GM18909 (cell line): ENCODE measurements around the gene DOCK10.
A peak's percentile ranks its signal among the peaks of the same experiment; 100 is the strongest.
"Not testable (repeated sequence)": the region's sequence is repeated elsewhere in the genome, so short reads cannot be mapped to it uniquely, and the experiment has no call there.

Experiments used
- ATAC-seq: cut with Tn5 transposase; IDR thresholded peaks from one replicate; pipeline ENCODE4 v1.9.1; 2021; ENCODE audit warnings: mild to moderate bottlenecking; ENCODE audit not compliant: unreplicated experiment, poor library complexity

Gene DOCK10

DNA sequence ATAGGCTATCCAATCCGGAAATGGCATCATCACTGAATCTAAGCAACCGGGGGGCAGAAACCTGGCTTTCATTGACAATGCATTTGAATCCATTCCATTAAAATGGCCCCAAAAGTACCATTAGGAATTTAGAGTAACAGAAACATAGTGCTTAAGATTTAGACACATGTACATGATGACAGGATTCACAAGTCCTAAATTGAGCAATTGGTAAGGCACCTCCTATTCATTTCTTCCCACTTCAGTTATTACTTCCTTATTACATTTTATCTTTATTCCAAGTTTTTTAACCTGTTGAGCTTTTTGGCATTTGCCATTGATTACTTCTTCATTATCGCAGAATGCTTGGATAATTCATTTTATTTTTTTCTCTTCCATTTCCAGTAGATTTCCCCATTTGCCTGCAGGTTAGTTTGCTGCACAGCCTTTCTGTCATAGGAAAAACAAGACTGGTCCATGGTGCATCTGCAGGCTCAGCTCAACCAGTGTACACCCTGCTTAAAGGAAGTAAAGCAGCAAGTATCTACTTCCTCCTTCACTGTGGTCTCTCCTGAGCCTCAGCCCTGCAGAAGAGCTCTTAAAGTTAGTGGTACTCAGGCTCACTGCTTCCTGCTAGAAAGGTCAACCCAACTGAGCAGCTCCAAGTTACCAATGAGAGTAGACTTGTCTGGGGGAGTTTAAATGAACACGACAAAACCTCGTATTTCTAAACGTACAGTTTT is 89.2 kb downstream of the DOCK10 start:
- peak; percentile 70 for ATAC-seq

DNA sequence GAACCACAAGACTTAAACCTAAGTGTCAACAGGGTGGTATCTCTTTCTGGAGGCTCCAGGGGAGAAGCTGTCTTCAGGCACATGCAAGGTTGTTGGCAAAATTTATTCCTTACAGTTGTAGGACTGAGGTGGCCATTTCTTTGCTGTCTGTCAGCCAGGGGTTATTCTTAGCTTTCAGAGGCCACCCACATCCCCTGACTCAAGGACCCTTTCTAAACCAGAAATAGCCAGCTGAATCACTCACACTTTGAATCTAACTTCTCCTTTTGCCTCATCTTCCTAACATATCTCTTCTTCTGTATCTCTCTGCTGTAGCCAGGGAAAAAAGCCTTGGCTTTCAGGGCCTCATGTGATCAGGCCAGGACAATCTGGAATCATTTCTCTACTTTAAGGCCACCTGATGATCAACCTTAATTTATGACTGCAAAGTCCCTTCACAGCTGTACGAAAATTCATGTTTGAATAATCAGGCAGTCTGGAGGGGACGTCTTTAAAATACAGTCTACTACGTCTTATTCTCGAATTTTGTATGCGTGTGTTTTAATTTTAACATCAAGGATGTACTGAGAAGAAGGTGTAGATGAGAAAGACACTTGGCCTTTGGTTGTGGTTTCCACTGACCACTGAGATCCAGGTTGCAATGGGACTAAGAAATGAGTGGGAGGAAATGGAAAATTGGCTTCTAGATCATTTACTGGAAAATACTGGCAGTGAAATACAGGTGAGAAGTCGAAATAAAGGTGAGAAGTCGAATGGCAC is 90.4 kb downstream of the DOCK10 start:
- peak; percentile 22 for ATAC-seq

DNA sequence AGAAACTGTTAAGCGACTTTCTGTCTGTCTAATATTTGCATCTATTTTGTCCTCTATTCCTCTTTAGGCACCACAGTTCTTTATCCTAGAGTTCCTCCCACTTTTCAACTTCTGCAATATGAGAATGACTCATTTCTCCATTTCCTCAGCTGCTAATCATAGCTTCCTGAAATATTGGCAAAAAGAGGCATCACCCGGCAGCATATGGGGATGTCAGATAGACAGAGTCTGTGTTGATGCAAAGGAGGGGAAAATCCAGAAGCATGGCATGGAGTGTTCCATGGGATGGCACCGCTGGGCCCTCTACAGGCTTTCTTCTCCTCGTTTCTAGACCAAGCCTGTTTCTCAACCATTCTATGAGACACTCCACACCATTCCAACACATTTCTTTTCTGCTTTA is 93.4 kb downstream of the DOCK10 start:
- no peak for ATAC-seq

DNA sequence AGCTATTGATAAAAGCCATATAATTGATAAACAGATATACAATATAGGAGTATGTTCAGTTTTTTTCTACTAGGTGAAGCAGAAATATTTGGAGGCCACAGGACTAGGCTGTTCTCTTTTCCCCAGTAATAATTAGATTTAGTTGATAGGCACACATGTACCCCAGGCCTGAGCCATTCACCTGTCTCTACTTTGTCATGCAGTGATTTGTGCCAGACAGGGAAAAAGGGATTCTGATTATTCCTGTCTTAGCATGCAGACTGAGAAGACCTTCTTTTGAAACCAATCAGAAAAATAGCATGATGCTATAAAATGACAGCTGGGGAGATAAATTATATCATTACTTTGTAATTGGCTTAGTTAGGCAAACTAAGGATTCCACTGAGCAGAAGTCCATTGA is 94.3 kb downstream of the DOCK10 start:
- no peak for ATAC-seq

DNA sequence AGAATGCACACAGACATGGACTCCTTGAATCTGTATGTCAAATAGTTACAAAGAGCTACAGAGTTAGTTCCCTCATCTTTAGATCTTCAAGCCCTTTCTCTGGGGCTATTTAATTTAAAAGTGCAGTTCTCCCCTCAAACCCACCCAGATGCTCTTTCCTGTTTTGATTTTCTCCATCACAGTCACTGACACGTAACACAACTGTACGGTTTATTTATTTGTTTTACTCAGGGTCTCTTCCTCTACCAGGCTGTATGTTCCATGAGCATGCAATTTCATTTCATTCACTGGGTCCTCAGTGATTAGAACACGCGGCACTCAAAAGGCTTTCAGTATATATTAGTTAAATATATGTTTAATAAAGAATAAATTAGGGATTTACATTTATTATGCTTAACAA is 94.7 kb downstream of the DOCK10 start:
- ATAC-seq = no peak

DNA sequence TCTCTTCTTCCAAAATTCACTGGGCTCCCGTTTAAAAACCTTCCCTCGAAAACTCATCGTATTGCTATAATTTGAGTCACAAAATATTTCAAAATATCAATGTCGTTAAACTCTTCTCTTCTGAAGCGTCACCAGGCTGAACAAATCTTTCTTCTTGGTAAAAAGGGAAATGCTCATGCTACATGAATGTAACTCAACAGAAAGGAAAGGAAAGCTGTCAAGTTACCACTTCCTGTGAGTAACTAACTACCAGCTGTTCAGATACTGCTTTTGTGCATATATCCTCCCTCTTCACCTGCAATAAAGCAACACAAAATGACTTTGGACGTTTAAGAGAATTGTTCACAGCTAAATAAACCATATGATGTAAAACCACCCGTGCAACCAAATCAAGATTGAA is 95.4 kb downstream of the DOCK10 start:
- peak; percentile 86 for ATAC-seq

DNA sequence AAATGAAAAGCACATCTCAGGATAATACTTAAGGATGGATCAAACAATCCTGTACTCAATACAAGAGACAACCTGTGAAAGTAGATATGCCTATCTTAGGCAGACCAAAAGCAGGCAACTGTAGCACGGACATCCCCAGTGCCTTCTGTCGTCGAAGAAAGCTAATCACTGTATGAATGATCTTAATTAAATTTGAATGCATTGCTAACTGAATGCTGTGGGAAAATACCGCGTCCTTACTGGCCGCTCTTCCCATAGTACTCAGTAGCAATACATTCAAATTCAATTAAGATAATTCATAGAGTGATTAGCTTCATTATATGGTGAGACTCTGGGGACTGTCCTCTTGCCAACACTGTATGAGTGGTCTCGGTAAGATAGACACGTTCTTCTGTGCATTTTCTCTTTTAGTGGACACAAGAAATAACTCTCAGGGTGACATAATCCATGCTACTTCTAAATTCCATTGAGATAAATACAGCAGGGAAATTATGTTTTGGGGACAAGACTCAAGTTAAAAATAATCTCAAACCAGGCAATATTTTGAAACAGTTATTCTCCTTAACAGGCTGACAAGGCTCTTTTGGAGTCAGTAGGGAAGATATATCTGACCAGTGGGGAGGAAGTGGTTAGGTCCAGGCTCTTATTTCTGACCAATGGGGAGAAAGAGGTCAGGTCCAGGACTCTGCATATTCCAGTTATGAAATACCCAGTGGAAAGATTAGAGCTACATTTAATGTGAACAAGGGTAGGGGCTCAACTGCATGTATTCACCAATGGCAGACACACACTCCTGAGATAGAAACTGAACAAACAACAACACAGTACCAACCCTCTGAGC is 97.3 kb downstream of the DOCK10 start:
- ATAC-seq = peak; percentile 26

DNA sequence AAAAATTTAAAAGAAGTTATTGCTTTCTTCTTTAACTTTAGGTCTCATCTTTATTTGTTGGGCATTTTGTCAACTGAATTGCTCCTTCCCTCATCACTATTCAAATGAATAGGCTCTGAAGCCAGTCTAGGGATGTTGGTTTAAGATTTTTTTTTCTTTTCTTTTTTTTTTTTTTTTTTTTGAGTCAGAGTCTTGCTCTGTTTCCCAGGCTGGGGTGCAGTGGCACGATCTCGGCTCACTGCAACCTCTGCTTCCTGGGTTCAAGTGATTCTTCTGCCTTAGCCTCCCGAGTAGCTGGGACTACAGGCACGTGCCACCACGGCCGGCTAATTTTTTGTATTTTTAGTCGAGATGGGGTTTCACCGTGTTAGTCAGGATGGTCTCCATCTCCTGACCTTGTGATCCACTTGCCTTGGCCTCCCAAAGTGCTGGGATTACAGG is 98.6 kb downstream of the DOCK10 start:
- ATAC-seq = not testable (repeated sequence)

GRCh38 chr2:224941960-224942359 is 100.3 kb downstream of the DOCK10 start:
- no peak for ATAC-seq

DNA sequence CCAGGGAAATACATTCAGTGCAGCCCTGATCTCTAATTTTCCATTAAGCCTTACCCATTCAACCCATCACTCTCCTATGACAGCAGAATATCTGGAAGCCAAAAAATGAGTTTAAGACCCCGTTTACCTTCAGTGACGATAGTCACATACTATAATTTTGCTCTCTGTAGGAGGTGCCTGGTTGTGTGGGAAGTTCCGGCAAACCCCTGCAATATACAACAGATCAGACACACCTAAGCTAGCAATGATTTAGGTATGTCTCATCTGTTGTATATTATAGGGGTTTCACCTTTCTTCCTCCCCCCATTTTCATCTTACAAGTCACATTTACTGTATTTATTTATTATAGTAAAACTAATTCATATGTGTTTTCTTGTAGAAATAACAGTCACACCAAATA is 101.7 kb downstream of the DOCK10 start:
- ATAC-seq = no peak

DNA sequence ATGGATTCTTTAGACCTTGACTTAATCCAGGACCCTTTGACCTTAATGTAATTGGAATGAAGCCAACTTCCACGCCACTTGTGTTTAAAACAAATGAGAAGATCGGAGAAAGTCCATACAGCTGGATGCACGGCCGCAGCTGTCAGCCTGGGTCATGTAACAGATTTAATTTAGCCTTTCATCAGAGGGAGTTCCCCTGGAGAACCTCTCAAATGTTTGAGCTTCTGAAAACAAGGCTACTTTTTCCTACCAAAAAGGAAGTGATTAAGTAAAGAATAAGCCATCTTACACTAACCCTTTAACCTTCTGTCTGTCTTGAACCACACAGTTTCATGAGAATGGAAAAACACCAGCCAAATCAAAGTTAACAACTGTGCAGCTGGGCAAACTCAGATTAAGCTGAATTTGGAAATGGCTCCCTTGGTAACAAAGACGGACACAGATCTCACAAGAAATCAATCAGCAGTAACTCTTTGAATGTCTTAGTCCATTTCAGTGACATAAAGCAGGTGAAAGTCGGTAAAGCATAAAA is 103.6 kb downstream of the DOCK10 start:
- ATAC-seq = peak; percentile 53

DNA sequence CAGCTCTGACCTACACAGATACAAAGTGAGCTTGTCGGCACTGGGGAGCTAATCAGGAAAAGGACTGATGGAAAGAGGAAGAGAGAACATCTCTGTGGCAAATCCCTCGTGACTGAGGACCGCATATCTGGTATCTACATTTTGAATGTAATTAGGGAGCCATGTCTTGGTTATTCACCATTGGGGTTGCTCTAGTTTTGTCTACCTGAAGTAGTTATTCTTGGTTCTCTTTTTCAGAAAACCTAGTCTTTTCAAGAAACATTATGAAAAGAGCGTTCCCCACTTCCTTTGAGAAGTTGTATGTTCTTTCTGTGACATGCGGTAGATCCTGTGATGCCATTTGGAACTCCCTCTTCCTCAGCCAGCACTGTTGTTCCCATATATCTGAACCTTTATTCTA is 104.4 kb downstream of the DOCK10 start:
- ATAC-seq = peak; percentile 90

DNA sequence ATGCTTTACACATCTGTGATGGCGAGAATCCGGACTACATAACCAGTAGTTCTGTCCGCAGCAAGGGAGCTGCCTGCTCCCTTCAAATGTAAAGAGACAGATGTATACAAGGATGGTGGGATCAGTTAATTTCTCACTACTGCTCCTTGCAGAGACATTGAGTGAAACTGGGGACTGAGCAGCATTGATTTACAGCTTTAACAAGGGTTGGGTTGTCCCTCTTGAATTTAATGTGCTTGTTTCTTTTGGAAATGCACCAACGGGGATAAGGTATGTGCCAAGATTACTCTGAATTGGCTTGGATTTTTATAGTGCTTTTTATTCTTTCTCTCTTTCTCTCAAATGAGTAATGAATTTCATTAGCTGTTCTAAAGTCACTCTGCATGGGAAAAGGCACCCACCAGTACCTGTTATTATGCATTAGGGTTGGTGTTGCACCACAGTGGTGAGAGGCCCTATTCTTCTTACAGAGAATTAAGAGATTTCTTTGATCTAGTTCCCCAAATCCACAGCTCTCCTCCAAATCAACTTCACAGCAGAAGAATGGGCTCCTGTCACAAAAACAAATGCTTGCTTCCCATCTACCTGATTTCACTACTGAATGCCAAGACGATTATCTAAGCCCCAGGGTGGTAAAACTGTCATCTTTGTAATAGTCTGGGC is 107.6 kb downstream of the DOCK10 start:
- no peak for ATAC-seq

- no peak for ATAC-seq
Observed at GRCh38 chr2:224933431-224933830, 108.8 kb downstream of the DOCK10 start.

- no peak for ATAC-seq
Observed at GRCh38 chr2:224932522-224932921, 109.7 kb downstream of the DOCK10 start.

DNA sequence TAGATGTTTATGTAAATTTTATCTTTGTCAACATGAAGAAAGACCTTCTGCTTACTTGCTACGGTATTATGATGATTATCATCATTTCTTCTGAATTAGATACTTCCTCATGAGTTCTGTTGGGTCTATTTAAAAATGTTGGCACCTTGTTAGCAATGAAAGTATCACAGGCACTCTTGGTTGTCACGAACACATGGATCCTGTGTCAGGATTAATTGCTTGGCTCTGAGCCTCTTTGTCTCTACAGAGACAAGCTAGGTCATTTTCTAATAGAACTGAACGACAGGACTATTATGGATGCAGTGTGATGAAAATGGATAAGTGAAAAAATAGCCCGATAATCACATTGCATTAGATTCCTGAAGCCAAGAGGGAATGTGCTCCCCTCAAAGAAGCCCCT is 110.3 kb downstream of the DOCK10 start:
- no peak for ATAC-seq

- peak; percentile 27 for ATAC-seq
Observed at GRCh38 chr2:224930990-224931389, 111.3 kb downstream of the DOCK10 start.

- ATAC-seq = peak; percentile 38
Observed at GRCh38 chr2:224930124-224930523, 112.1 kb downstream of the DOCK10 start.

DNA sequence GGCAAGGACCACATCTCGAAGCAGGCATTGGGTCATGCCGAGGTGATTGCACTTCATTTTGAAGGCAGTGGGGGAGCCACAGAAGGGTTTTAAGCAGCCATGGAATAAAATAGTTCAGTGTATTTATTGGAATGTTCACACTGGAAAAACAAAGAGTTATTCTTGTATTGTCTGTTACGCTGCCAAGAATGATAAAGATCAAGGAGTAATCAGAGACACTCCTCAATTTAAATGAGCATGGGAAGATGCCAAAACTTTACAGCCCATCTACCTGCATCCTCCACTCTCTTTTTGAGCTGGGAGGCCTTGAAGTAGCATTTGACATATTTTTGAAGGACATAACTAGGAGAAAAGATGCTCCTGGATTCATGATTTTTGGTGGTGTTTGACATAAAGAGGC is 112.8 kb downstream of the DOCK10 start:
- no peak for ATAC-seq

DNA sequence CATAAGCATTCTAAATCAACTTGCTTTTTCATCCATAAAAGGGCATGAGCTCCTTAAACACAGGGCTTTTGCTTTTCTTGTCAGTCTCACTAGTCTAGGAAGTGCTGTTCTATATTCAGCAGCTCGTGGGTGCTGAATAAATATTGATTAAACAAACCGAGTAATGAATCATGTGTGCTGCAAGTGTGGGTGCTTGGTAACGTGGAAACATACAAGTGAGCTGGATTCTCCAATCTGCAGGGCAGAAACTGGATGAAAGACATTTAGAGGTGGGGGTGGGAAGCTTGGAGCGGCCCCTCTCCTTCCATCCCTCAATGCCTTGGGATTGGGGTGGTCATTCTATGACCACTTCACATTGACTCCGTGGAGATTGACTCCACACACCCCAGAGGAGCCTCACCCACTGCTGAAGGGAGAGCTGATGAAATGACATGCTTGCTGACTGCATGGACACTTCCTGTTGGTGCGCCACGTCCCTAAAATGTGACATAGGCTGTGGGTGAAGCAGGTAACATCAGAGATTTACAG is 114.6 kb downstream of the DOCK10 start:
- no peak for ATAC-seq
